HepG2 (cell line): Measurements from ENCODE around the gene LSR. TPM values are rescaled to one million over a fixed set of nuclear protein-coding genes. Genes with fewer than 3 reads are reported as not detected.

ENCODE experiments used
- ATAC-seq: fragments of 200-7000 bp; cut with Tn5 transposase; 3 replicates; pipeline ENCODE4 v1.9.1; 2020; ENCODE audit warnings: mild to moderate bottlenecking, moderate library complexity
- BruUV-seq: library from RNA; stranded (reverse); fragments of 400-500 nt; replicated peaks from 2 replicates; lab custom pipeline; 2021; lab: Mats Ljungman, UMichigan
- CTCF ChIA-PET: fragments of 300-600 bp; formaldehyde crosslinking; extraction: SDS; loops from one replicate; lab custom pipeline; 2021; ENCODE audit warnings: low total read pairs, inconsistent platforms, low intra/inter-chr PET ratio; lab: Yijun Ruan, JAX
- POLR2A ChIA-PET: fragments of 350-600 bp; sonication (Branson Sonifier 250); formaldehyde crosslinking; loops from one replicate; lab custom pipeline; 2020; ENCODE audit warnings: antibody characterized with exemption, inconsistent platforms; lab: Yijun Ruan, JAX
- DNase-seq: peaks from one replicate; pipeline ENCODE4 v3.0.0-alpha.2; 2015; ENCODE audit warnings: low spot score
- FAIRE-seq: peaks from 3 replicates; lab custom pipeline; 2011; peaks lifted over from hg19 to GRCh38; lab: Jason Lieb, UNC
- H2AFZ ChIP-seq: one replicate; pipeline ENCODE4 v1.6.1; 2011; ENCODE audit warnings: low read length, inconsistent platforms
- H3K27ac ChIP-seq: fragments of 300-600 bp; 3 replicates; pipeline ENCODE4 v1.8.0; 2011; ENCODE audit warnings: mixed run types, mild to moderate bottlenecking, mixed read lengths, low read length, inconsistent platforms; ENCODE audit not compliant: insufficient read depth; ENCODE audit errors: extremely low read length
- H3K27me3 ChIP-seq, 2 experiments: fragments of 200-600 bp in 1 of 2; 2 replicates in 1 of 2; 3 replicates in 1 of 2; pipeline versions ENCODE4 v1.6.0 to v1.8.0; 2011; ENCODE audit warnings: low read length in 2 of 2, mild to moderate bottlenecking in 2 of 2, moderate library complexity in 2 of 2, inconsistent platforms in 1 of 2; ENCODE audit not compliant: insufficient read depth in 2 of 2, control insufficient read depth in 1 of 2
- H3K36me3 ChIP-seq, 2 experiments: fragments of 200-600 bp in 1 of 2; replicated peaks in 1 of 2; 2 replicates in 1 of 2; 3 replicates in 1 of 2; pipeline versions ENCODE4 v1.5.1 to v1.8.0; 2011; ENCODE audit warnings: low read length in 2 of 2, inconsistent platforms in 1 of 2; ENCODE audit not compliant: insufficient read depth in 2 of 2, control insufficient read depth in 1 of 2
- H3K4me1 ChIP-seq: 2 replicates; pipeline ENCODE4 v1.5.1; 2012; ENCODE audit warnings: low read length, inconsistent platforms; ENCODE audit not compliant: insufficient read depth
- H3K4me2 ChIP-seq: 2 replicates; pipeline ENCODE4 v1.6.0; 2011; ENCODE audit warnings: low read depth, low read length, inconsistent platforms
- H3K4me3 ChIP-seq, 3 experiments: fragments of 200-600 bp in 1 of 3; sonication (generic), shearing (Covaris generic) in 1 of 3; replicated peaks in 1 of 3; 2 replicates each; pipeline ENCODE4 v1.5.1; 2011 to 2016; ENCODE audit warnings: low read length in 3 of 3, inconsistent platforms in 2 of 3, low read depth in 2 of 3, mild to moderate bottlenecking in 2 of 3, control low read depth in 1 of 3, mixed read lengths in 1 of 3; ENCODE audit not compliant: insufficient read depth in 1 of 3
- H3K79me2 ChIP-seq: one replicate; pipeline ENCODE4 v1.6.1; 2011; ENCODE audit warnings: low read length, inconsistent platforms; ENCODE audit not compliant: insufficient read depth
- H3K9ac ChIP-seq: 2 replicates; pipeline ENCODE4 v1.6.0; 2011; ENCODE audit warnings: mild to moderate bottlenecking, low read depth, low read length, inconsistent platforms; ENCODE audit not compliant: insufficient read depth
- H3K9me3 ChIP-seq: 2 replicates; pipeline ENCODE4 v1.5.1; 2012; ENCODE audit warnings: mild to moderate bottlenecking, low read length
- H4K20me1 ChIP-seq: 2 replicates; pipeline ENCODE4 v1.6.0; 2011; ENCODE audit warnings: inconsistent platforms, mild to moderate bottlenecking, low read length, moderate library complexity; ENCODE audit not compliant: insufficient read depth
- EP300 ChIP-seq, 3 experiments: sonication (generic) in 1 of 3; formaldehyde crosslinking in 1 of 3; IDR thresholded peaks; 2 replicates each; pipeline versions ENCODE4 v1.5.1 to v1.6.1; 2011 to 2020; ENCODE audit warnings: low read depth in 2 of 3, low read length in 2 of 3, borderline replicate concordance in 1 of 3, improper control_type of control experiment in 1 of 3, mild to moderate bottlenecking in 1 of 3, missing genetic modification reagents in 1 of 3, moderate library complexity in 1 of 3
- GPN1 ChIP-seq: sonication (generic); formaldehyde crosslinking; IDR thresholded peaks from 2 replicates; pipeline ENCODE4 v1.5.1; 2020; ENCODE audit warnings: missing genetic modification reagents, borderline replicate concordance
- HNRNPLL ChIP-seq: fragments of 200-400 bp; formaldehyde crosslinking; IDR thresholded peaks from 2 replicates; pipeline ENCODE4 v1.6.1; 2017; ENCODE audit warnings: mild to moderate bottlenecking, low read depth, low read length; ENCODE audit not compliant: poor library complexity, severe bottlenecking
- ZNF329 ChIP-seq: sonication (generic); formaldehyde crosslinking; IDR thresholded peaks from 2 replicates; pipeline ENCODE4 v1.9.0; 2021; ENCODE audit warnings: low read depth, mild to moderate bottlenecking, missing genetic modification reagents
- ZNF383 ChIP-seq: sonication (generic); formaldehyde crosslinking; IDR thresholded peaks from 2 replicates; pipeline ENCODE4 v1.4.0; 2020; ENCODE audit warnings: missing genetic modification reagents, mild to moderate bottlenecking, borderline replicate concordance
- ZNF580 ChIP-seq: IDR thresholded peaks from 2 replicates; pipeline ENCODE4 v1.6.1; 2016; ENCODE audit warnings: low read depth, borderline replicate concordance
- ZNF720 ChIP-seq: sonication (generic); formaldehyde crosslinking; IDR thresholded peaks from 2 replicates; pipeline ENCODE4 v1.4.0; 2020; ENCODE audit warnings: missing genetic modification reagents
- ZNF75D ChIP-seq: sonication (generic); formaldehyde crosslinking; IDR thresholded peaks from 2 replicates; pipeline ENCODE4 v1.8.1; 2023; ENCODE audit warnings: missing genetic modification reagents, mild to moderate bottlenecking, borderline replicate concordance
- WGBS: methylation state at CpG from one replicate; pipeline ENCODE4 v1.1.6; 2017; ENCODE audit warnings: low lambda C conversion rate; 5-methylcytosine and 5-hydroxymethylcytosine counted together
- in situ Hi-C: cut with HindIII; loops from 2 replicates; pipeline ENCODE4 v1.10.0; 2017; ENCODE audit warnings: low pct_unique_long_range_greater_than_20kb; ENCODE audit not compliant: extremely low pct_ligation_motif_present
- intact Hi-C: fragments of 100-400 bp; cut with micrococcal nuclease; formaldehyde crosslinking; loops from one replicate; pipeline ENCODE4 v1.10.0; 2022; ENCODE audit not compliant: unreplicated experiment
- polyA plus RNA-seq, 8 experiments: library from polyadenylated mRNA; depleted of rRNA in 3 of 8; stranded (reverse) in 7 of 8; unstranded in 1 of 8; fragments of >200 nt; fragmentation: Illumina TruSeq in 4 of 8; extraction: Trizol in 4 of 8; gene quantifications; 2 replicates each; pipeline versions ENCODE4 v1.2.1 to v1.2.3, GENCODE V29; 2011 to 2016; ENCODE audit warnings: low read depth in 4 of 8, missing spikeins in 1 of 8, mixed read lengths in 1 of 8; ENCODE audit not compliant: insufficient read depth in 1 of 8
- total RNA-seq, 5 experiments: library from RNA; depleted of rRNA; stranded (reverse); fragments of >200 nt; fragmentation: Illumina TruSeq; extraction: Trizol; gene quantifications; 2 replicates each; pipeline ENCODE4 v1.2.3, GENCODE V29; 2016; ENCODE audit warnings: low read depth in 1 of 5
- TF ChIP-seq, protein P1 (sequence below): sonication (generic); formaldehyde crosslinking; IDR thresholded peaks from 2 replicates; pipeline ENCODE4 v1.8.1; 2022; ENCODE audit warnings: mild to moderate bottlenecking, missing genetic modification reagents
- TF ChIP-seq, protein P2 (sequence below): sonication (generic); formaldehyde crosslinking; IDR thresholded peaks from 2 replicates; pipeline ENCODE4 v1.5.1; 2020; ENCODE audit warnings: missing genetic modification reagents, mild to moderate bottlenecking, borderline replicate concordance

LSR gene
- total and polyA plus RNA-seq, 2 of the 13 experiments (the other 11 are each of a cell fraction or from before 2014, with no cell fraction given), result 29.2 to 79.2 TPM

GRCh38 chr19:35314858-35315470, 66.2 kb downstream of the LSR start:
- intact Hi-C loops, result loop anchor here (1.0 kb wide), 1 partner anchor 31 kb away; no protein-coding TSS in a partner anchor
- H3K36me3 ChIP-seq, result no peaks in the 10 kb centered on the region
- DNase-seq, result no peak
- TF ChIP-seq EP300 (IDR thresholded peaks at IDR 0.05; ENCODE audit: low read depth in 2 of 2, low read length in 2 of 2) (no peak), EP300 (CRISPR knock-in tag; IDR thresholded peaks at IDR 0.05; ENCODE audit: borderline replicate concordance) (no peak), ZNF329 (CRISPR knock-in tag) (no peak), HNRNPLL (no peak), ZNF580 (CRISPR knock-in tag) (no peak), ZNF75D (no peak), ZNF383 (CRISPR knock-in tag) (no peak), ZNF720 (CRISPR knock-in tag) (no peak), GPN1 (CRISPR knock-in tag) (no peak)
- TF ChIP-seq, protein P1, sequence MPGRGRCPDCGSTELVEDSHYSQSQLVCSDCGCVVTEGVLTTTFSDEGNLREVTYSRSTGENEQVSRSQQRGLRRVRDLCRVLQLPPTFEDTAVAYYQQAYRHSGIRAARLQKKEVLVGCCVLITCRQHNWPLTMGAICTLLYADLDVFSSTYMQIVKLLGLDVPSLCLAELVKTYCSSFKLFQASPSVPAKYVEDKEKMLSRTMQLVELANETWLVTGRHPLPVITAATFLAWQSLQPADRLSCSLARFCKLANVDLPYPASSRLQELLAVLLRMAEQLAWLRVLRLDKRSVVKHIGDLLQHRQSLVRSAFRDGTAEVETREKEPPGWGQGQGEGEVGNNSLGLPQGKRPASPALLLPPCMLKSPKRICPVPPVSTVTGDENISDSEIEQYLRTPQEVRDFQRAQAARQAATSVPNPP, result no peak
- TF ChIP-seq, protein P2, sequence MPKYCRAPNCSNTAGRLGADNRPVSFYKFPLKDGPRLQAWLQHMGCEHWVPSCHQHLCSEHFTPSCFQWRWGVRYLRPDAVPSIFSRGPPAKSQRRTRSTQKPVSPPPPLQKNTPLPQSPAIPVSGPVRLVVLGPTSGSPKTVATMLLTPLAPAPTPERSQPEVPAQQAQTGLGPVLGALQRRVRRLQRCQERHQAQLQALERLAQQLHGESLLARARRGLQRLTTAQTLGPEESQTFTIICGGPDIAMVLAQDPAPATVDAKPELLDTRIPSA (CRISPR knock-in tag), result no peak
- TF ChIP-seq, all 625 proteins: peak for 0
- FAIRE-seq (no peak), ATAC-seq (no peak)
- Histone ChIP-seq H3K9me3 (no peaks in the 10 kb centered on the region), H3K27me3 (no peaks in the 10 kb centered on the region), H3K9ac (no peak overlapping the region), H2AFZ (no peak overlapping the region), H3K27ac (no peak overlapping the region), H4K20me1 (no peaks in the 10 kb centered on the region), H3K79me2 (no peaks in the 10 kb centered on the region), H3K4me2 (no peak overlapping the region), H3K4me1 (peaks cover 95% of the 10 kb centered on the region), H3K4me3 (no peak overlapping the region)
- CTCF ChIA-PET, result interaction anchor here (1.7 kb wide), 1 partner anchor 38 kb away, joined by 5 read pairs; no protein-coding TSS in a partner anchor
- 94% methylated on average over 9 of the region's 10 CpGs for WGBS
- POLR2A ChIA-PET, result interaction anchor here (1.4 kb wide), 1 partner anchor 10 kb away, joined by 4 read pairs; no protein-coding TSS in a partner anchor
- in situ Hi-C loops, result no loop called here
- no TSS peak for BruUV-seq
